ENCODE data around the gene RERE.

The RERE gene

GRCh38 chr1:8356256-8357209 is 460.9 kb downstream of the RERE start:
- no peak for TF ChIP-seq CTCF (IDR thresholded peaks at IDR 0.05; ENCODE audit: control insufficient read depth, extremely low read depth, insufficient read depth)
- DNase-seq (ENCODE audit: low read depth), result no peak
- no peak overlapping the region for H3K4me3 ChIP-seq (ENCODE audit: low read depth, low read length)

- H3K4me3 ChIP-seq (ENCODE audit: low read depth, low read length), result no peak overlapping the region
- no peak for DNase-seq (ENCODE audit: low read depth)
- TF ChIP-seq CTCF (IDR thresholded peaks at IDR 0.05; ENCODE audit: control insufficient read depth, extremely low read depth, insufficient read depth), result no peak
Observed at GRCh38 chr1:8355439-8356255, 461.8 kb downstream of the RERE start.

- TF ChIP-seq CTCF (IDR thresholded peaks at IDR 0.05; ENCODE audit: control insufficient read depth, extremely low read depth, insufficient read depth), result no peak
Observed at GRCh38 chr1:8354038-8354437, 463.4 kb downstream of the RERE start.

GRCh38 chr1:8352886-8353785 is 464.3 kb downstream of the RERE start:
- H3K4me3 ChIP-seq (ENCODE audit: low read depth, low read length), result no peak overlapping the region
- DNase-seq (ENCODE audit: low read depth), result no peak
- no peak for TF ChIP-seq CTCF (IDR thresholded peaks at IDR 0.05; ENCODE audit: control insufficient read depth, extremely low read depth, insufficient read depth)

More at GRCh38 chr1:8354038-8354437, 463.4 kb downstream of the RERE start:
- no peak for DNase-seq (ENCODE audit: low read depth)
- H3K4me3 ChIP-seq (ENCODE audit: low read depth, low read length), result no peak overlapping the region

GRCh38 chr1:8352471-8352845 is 465.0 kb downstream of the RERE start:
- DNase-seq (ENCODE audit: low read depth), result no peak
- no peak for TF ChIP-seq CTCF (IDR thresholded peaks at IDR 0.05; ENCODE audit: control insufficient read depth, extremely low read depth, insufficient read depth)
- no peak overlapping the region for H3K4me3 ChIP-seq (ENCODE audit: low read depth, low read length)
